Measurements from ENCODE around the gene ZKSCAN3.

DNA sequence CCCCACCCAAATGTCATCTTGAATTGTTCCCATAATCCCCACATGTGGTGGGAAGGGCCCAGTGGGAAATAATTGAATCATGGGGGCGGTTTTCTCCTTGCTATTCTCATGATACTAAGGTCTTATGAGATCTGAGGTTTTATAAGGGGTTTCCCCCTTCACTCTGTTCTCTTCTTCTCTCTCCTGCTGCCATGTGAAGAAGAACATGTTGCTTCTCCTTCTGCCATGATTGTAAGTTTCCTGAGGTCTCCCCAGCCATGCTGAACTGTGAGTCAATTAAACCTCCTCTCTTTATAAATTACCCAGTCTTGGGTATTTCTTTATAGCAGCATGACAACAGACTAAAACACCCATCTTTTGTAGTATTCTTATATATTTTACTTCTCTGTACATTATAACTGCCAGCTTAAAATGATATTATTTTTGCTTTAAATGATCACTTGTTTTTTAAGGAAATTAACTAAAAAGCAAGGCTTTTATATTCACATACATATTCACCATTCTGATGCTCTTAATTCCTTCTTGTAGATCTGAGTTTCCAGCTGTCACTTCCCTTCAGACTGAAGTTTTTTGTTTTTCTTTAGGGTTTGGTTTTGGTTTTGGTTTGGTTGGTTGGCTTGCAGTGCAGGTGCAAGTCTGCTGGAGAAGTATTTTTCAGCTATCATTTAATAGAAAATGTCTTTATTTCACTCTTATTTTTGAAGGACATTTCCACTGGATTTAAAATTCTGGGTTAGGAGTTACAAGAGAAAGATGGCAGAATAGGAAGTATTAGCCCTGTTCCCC, 9.2 kb upstream of the ZKSCAN3 start:
- no peak for TF ChIP-seq POLR2A (IDR thresholded peaks at IDR 0.05; ENCODE audit: low read length)
- no peak for TF ChIP-seq NFE2L2 (conservative IDR thresholded peaks at IDR 0.05; ENCODE audit: low read length)
- no peak for TF ChIP-seq PHF8 (IDR thresholded peaks at IDR 0.05; ENCODE audit: borderline replicate concordance, low read depth)
- TF ChIP-seq, protein P1, sequence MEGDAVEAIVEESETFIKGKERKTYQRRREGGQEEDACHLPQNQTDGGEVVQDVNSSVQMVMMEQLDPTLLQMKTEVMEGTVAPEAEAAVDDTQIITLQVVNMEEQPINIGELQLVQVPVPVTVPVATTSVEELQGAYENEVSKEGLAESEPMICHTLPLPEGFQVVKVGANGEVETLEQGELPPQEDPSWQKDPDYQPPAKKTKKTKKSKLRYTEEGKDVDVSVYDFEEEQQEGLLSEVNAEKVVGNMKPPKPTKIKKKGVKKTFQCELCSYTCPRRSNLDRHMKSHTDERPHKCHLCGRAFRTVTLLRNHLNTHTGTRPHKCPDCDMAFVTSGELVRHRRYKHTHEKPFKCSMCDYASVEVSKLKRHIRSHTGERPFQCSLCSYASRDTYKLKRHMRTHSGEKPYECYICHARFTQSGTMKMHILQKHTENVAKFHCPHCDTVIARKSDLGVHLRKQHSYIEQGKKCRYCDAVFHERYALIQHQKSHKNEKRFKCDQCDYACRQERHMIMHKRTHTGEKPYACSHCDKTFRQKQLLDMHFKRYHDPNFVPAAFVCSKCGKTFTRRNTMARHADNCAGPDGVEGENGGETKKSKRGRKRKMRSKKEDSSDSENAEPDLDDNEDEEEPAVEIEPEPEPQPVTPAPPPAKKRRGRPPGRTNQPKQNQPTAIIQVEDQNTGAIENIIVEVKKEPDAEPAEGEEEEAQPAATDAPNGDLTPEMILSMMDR (IDR thresholded peaks at IDR 0.05), result no peak
- TF ChIP-seq JUN (IDR thresholded peaks at IDR 0.05), result no peak
- TF ChIP-seq, protein P2, sequence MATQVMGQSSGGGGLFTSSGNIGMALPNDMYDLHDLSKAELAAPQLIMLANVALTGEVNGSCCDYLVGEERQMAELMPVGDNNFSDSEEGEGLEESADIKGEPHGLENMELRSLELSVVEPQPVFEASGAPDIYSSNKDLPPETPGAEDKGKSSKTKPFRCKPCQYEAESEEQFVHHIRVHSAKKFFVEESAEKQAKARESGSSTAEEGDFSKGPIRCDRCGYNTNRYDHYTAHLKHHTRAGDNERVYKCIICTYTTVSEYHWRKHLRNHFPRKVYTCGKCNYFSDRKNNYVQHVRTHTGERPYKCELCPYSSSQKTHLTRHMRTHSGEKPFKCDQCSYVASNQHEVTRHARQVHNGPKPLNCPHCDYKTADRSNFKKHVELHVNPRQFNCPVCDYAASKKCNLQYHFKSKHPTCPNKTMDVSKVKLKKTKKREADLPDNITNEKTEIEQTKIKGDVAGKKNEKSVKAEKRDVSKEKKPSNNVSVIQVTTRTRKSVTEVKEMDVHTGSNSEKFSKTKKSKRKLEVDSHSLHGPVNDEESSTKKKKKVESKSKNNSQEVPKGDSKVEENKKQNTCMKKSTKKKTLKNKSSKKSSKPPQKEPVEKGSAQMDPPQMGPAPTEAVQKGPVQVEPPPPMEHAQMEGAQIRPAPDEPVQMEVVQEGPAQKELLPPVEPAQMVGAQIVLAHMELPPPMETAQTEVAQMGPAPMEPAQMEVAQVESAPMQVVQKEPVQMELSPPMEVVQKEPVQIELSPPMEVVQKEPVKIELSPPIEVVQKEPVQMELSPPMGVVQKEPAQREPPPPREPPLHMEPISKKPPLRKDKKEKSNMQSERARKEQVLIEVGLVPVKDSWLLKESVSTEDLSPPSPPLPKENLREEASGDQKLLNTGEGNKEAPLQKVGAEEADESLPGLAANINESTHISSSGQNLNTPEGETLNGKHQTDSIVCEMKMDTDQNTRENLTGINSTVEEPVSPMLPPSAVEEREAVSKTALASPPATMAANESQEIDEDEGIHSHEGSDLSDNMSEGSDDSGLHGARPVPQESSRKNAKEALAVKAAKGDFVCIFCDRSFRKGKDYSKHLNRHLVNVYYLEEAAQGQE (IDR thresholded peaks at IDR 0.05), result no peak
- TF ChIP-seq USF2 (IDR thresholded peaks at IDR 0.05), result no peak
- TF ChIP-seq HDAC2 (IDR thresholded peaks at IDR 0.05), result no peak
- TF ChIP-seq HOXB13 (CRISPR knock-in tag; IDR thresholded peaks at IDR 0.05; ENCODE audit: low read depth), result no peak
- no peak for TF ChIP-seq RAD21 (conservative IDR thresholded peaks at IDR 0.05 in 1 of 2, IDR thresholded peaks at IDR 0.05 in 1 of 2)
- no peak for TF ChIP-seq ZFP36 (IDR thresholded peaks at IDR 0.05; ENCODE audit: borderline replicate concordance, partially characterized antibody)
- TF ChIP-seq, protein P3, sequence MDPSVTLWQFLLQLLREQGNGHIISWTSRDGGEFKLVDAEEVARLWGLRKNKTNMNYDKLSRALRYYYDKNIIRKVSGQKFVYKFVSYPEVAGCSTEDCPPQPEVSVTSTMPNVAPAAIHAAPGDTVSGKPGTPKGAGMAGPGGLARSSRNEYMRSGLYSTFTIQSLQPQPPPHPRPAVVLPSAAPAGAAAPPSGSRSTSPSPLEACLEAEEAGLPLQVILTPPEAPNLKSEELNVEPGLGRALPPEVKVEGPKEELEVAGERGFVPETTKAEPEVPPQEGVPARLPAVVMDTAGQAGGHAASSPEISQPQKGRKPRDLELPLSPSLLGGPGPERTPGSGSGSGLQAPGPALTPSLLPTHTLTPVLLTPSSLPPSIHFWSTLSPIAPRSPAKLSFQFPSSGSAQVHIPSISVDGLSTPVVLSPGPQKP (IDR thresholded peaks at IDR 0.05; ENCODE audit: low read depth, low read length), result no peak

All from A549 (cell line).